ENCODE data around the gene EFEMP1.

GRCh38 chr2:55856936-55857335, 66.6 kb downstream of the EFEMP1 start:
- no peak for TF ChIP-seq CTCF (IDR thresholded peaks at IDR 0.05)
- no peak for TF ChIP-seq POLR2A (IDR thresholded peaks at IDR 0.05)

Data from heart left ventricle (tissue), 13 donors.